HG03196 (cell line): ENCODE measurements around the gene S100A8.
"Not testable (repeated sequence)": the region's sequence is repeated elsewhere in the genome, so short reads cannot be mapped to it uniquely, and the experiment has no call there.

Experiments
- ATAC-seq: cut with Tn5 transposase; IDR thresholded peaks from one replicate; pipeline ENCODE4 v1.9.1; 2021; ENCODE audit not compliant: unreplicated experiment

Gene S100A8

DNA sequence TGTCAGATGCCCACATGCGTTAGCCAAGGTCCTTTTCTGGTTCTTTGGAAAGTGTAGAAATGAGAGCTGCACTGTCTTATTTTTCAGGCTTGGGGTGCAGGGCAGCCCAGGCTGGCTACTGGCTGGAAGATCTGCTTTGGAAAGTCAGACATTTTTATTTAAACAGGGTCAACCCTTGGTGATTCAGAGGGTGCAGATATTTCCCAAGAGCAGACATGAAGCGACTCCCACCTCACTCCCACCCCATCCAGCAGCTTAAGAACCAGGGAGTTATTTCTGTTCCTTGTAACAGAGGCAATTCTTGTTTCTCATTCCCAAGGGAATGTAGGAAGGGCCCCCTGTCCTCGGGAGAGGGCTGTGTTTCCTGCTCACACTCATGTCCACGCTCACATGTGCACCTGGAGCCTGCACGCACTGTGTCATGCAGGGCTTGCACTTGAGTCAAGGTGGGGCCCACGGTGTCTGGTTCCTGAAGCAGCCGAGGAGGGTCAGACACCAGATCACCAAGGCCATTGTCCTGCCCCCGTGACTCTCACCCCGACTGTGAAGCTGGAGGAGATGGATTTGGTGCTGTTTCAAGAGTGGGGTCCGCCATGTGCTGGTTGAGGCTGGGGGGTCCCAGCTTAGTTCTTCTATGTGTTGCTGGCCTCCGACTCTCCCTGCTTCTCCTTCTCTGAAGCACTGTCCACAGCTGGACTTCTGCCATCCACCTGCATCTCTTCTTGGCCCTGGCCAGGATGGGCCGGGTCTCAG lies 26.4 kb upstream of the S100A8 start:
- no peak for ATAC-seq

DNA sequence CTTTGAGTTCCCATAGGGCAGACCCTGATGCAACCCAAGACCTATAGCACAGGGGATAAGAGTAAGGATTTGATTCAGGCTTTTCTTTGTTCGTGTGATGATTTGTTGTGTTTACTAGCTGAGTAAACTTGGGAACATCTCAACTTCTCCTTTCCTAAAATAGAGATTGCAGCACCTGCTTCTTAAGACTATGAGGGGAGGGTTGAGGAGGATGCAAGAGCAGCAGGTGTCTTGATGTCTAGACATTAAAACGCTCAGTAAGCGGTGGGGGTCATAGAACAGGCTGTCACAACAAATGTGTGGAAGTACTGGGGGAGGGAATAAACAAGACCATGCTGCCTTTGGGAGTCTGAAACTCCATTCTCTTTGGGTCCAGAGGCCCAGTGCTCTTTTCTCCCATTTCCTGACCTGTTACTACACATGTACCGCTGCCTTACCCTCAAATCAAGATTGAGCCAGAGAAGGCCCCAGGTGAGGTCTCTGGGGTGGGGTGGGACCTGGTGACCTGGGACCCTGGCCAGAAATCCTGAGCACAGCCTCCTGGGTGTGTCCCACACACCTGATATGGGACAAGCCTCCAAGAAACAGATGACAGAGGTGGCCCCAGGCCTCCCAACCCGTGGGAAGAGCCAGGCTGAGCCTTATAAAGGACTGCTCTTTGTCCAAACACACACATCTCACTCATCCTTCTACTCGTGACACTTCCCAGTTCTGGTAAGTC lies 25.1 kb upstream of the S100A8 start, which contains the start of gene S100A7A:
TSS of gene S100A7A (plus strand) at position 671 of the 721 bp plus-strand sequence. CDS start 1,563 bp downstream, outside the sequence.
- no peak for ATAC-seq

DNA sequence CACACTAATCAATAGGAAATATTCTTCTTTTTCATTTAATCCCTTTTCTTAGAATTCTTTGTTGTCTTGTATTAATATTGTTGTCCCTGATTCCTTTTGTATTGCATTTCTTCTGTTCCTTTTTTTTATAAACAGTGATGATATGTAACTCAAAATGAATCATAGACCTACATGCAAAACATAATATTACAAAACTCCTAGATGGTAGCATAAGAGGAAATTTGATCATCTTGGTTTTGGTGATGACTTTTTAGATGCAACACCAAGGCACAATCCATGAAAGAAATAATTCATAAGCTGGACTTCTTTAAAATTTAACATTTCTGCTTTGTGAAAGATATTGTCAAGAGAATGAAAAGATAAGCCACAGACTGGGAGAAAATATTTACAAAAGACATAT lies 23.1 kb upstream of the S100A8 start:
- ATAC-seq: not testable (repeated sequence)

DNA sequence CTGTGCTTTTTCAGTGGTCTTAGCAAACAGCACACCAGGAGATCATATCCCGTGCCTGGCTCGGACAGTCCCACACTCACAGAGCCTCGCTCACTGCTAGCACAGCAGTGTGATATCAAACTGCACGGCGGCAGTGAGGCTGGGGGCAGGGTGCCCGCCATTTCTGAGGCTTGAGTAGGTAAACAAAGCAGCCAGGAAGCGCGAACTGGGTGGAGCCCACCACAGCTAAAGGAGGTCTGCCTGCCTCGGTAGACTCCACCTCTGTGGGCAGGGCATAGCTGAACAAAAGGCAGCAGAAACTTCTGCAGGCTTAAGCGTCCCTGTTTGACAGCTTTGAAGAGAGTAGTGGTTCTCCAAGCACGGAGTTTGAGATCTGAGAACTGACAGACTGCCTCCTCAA lies 16.4 kb upstream of the S100A8 start:
- ATAC-seq: not testable (repeated sequence)

DNA sequence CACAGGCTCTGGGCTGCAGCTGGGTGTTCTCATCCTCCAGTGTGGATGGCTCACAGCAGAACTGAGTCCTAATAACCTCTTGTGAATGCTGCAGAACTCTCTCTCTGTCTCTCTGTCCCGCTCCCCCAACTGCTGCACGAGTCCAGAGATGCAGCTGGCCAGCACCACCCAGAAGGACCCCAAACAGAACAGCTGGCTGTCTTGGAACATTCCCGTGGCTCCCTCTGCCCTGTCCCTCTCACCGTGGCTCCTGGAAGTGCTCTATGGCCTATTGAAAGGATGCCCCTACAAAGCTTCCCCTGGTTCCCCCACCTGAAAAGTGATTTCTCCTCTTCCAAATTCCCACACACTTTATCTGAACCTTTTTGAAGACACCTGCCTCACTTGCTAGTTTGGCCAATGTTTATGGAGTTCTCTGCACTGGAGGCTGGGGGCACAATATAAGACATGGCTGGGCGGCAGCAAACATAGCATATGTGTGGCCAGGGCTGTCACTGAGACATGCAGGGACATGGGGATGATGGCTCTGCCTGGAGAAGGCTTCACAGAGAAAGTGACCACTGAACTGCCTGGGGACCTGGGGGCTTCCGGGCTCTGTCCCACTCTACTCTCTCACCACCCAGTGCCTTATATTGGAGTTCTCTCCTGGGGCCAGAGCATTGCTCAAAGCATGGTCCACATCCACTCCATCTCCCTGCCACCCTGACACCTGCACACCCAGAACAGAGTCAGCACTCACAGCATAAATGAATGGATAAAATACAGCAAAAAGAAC lies 15.1 kb upstream of the S100A8 start:
- ATAC-seq: not testable (repeated sequence)

DNA sequence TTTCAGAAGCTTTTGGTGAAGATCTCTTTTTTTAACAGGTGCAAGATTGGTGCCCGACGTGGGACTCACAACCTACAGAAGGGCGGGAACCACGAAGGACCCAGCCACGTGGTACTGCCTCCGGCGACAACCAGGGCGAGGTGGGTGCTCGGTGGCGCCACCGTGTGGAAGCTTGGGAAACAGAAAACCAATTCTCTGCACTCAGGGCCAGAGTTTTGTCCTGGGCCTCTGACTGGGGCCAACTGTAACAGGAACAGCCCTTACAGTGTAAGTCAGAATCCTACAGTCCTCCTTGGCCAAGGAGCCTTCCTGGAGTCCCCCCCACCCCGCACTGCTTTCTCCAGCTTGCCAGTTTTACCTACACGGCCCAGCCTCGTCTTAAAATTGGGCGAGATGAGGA lies 13.9 kb upstream of the S100A8 start:
- no peak for ATAC-seq

DNA sequence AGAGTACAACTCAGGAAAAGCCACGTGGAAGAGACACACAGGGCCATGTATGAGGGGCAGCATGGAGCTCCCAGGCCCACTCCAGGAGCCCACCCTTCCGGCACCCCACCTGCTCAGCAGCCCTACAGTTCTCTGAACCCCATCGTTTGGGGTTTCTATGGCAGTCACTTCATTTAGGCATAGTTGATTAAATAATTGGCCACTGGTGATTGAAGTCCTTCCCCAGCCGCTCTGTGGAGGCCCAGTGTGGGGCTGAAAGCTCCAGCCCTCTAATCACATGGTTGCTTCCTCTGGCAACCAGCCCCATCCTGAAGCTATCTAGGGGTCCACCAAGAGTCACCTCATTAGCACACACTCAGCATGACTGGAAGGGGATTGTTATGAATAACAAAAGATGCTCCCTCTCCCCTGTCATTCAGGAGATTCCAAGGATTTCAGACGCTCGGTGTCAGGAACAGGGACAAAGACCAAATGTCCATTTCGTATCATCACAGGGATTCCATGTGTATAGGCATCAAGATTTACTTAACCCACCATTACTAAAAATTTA lies 13.3 kb upstream of the S100A8 start:
- ATAC-seq: no peak

DNA sequence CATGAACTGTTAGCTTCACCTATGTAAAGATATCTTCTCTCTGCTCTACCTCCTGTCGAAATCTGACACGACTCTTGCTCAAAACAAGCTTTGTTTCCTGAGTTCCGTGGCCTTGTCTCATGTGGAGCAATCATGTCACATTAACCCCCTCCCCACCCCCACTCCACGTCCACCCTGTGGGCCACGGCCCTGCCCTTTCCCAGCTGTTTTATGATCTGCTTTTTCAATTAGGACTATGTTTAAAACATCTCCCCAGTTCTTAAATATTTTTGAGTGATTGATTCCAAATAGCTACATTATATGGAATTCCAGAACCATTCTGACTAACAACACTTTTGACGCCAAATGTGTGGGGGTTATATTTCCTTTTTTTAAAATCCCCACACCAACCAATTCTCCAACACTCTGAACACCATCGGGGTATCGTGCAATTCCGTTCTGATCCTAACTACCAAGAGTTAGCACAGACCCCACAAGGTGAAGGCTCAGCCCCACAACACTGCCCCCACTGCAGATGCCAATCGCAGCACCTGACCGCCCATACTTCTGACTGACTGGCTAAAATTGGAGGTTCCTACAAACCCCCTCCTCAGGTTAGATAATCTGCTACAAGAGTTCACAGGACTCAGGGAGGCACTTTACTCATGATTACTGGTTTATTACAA lies 12.7 kb upstream of the S100A8 start:
- no peak for ATAC-seq

DNA sequence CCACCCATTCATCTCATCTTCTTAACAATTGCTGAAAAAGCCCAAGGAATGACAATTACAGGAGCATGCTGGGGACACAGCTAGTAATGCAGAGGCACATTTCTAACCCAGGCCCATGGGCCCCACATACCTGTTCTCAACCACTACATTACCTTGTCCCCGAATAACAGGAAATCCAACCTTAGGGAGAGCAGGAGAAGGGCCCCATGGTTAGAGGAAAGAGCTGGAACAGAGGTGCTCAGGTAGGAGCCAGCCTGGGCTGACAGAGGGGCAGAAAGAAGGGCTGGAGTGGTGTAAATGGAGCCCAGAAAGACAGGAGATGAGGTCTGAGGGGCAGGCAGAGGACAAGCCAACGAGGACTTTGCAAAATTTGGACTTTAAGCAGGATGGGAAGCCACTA lies 11.4 kb upstream of the S100A8 start:
- no peak for ATAC-seq

DNA sequence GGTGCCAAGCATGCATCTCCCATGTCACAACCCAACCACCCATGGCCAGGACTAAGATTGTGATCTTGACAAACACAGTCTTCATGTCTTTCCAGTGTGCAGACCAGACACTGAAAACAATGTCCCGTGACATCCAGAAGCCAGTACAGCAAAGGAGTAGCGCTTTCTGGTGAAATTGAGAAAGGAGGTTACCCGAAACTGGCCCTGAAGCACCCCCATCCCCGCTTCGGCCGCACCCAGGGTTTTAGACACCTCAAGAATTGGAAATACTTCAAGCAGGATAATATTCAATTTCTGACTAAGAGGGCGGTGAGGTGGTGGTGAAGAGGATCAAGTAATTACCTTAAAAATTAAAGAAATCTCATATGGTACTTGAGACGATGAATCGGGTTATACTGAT lies 10.6 kb upstream of the S100A8 start:
- no peak for ATAC-seq

DNA sequence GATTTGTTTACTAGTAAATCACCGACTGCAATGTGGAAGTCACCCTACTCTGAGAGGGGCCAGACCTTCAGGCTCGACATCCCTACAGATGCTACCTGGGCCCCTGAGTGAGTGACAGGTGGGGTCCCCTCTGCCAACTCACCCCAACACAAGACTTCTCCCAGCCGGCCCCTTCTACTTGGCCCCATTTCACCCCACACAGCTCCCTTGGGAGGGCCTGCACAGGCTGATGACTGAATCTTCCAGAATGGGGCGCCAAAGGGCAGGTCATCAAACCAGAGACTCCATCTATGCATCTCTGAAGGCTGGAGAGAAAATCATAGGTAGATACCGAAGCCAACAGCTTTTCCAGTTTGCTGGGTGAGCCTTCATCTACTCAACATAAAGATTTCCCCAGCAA lies 9.4 kb upstream of the S100A8 start:
- ATAC-seq: no peak

DNA sequence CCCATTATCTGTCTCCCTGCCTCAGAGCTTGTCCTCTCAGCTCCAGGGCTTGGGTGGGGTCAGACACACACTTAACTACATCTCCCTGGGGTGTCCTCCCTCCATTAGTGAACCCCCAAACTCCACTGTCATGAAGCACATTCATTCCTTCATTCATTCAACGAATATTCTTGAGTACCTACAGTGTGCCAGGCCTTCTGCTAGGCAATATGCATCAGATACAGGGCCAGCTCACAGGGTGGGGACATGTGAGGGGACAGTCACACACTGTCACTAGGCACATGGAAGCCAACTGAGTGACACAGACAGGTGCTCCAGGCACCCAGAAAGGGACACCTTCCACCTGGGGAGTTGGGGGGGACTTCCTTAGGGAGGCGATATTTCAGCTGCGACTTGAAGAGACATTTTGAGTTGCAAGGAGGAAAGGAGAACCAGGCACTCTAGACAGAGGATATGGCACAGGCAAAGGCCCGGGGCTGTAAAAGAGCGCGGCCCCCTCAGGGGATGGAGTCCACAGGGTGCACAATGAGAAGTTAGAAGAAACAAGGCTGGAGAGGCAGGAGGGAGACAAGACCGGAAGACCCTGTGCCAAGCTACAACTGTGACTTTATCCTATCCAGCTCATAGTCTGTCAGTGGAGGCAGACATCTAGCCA lies 8.7 kb upstream of the S100A8 start:
- no peak for ATAC-seq

DNA sequence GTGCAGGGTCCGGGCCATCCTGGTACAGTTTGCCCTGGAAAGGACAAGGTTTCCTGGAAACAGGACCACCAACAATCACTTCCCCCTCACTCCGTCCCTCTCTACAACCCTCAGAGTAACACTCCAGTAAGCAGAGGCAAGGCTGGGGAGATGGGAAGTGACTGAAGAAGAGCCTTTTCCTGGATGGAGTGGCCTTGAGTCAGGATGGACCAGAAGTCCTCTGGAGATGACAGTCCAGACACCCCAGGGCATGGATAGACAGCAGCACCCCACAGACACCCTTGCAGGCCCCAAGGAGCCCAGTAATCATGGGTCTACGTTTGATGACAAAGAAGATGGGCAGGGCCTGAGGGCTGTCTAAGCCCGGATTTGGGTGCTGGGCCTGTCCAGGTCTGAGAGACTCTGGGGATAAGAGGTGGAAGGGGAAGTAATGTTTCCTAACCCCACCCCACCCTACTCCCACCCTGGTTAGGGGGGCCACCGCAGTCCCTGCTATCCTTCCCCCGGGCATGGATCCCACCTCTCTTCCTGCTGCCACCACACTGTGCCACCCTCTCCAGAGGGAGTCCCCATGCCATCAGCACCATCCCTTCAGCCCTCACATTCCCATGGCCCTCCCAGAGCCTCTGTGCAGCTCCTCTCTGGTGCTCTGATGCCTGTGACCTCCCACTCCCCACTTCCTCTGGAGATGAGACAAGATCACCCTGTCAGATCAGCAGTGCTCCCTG lies 7.2 kb upstream of the S100A8 start:
- ATAC-seq: no peak

DNA sequence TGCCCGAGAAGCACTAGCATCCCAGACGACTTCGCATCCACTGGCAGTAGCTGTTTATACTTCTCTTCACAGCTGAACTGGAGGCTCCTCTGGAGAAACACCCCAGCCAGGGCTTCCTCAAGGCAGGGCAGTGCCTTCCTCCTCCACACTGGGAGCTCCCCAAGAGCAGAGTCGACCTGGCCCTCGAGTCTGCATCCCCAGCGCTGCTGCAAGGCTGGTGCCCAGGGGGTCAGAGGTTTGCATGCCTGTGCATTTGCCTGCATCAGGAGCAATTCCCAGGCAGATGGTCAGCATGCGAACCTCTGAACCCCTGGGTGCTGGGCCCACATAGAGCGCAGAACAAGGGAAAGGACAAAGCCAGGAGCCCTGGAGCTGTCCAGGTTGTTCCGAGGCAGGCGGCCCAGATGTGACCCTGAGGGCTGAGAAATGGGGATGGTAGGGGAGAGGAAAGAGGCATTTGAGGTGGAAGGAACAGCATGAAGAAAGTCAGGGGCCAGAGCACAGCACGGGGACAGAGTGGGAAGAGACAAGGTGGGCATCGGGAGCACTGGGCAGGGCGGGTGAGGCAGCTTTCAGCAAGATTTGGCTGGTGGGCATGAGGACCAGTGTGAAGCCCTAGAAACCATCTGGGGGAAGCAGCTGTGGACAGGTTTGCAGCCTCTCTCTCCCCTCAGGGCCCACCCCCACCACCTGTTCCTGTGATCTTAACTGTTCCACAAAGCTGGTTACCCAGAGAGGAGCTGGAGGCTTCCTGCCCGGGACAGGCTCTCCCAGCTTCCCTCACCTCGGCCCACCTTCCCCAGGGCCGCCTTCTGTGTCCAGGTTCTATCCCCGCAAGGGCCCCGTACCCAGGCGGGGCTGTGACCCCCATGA lies 6.4 kb upstream of the S100A8 start:
- ATAC-seq: no peak

DNA sequence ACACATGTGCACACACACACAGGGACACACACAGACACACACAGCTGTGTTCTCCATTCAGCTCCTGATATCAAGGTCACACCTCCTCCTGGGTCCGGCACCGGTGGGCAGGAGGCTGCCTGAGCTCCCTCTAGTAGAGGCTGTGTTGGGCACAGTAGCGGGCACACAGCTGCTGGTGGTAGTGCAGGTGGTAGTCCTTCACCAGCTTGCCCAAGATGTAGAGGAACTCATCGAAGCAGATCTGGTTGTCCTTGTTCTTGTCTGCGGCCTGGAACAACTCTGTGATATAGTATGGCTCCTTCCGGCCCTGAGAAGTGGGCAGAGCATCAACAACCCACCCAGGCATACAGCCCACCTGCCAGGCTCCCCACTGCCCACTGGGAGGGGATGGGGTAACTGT lies 5.6 kb upstream of the S100A8 start:
- no peak for ATAC-seq

DNA sequence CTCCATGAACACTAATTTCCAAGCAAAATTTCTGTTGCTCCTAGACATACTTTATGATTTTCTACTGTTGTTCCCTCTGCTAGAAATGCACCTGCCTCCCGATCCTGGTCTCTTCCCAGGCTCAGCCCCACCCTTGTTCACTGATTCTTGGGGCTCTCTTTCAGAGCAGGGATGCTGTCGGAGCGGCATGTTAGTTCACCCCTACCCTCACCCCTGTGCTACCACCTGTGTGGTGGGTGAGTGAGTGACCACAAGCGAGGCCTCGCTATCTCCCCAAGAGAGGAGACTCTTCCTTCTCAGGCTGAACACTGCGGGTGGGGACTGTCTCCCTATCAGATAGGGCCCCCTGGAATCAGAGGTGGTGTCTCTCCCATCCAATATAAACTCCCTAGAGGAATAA lies 4.9 kb upstream of the S100A8 start:
- no peak for ATAC-seq

DNA sequence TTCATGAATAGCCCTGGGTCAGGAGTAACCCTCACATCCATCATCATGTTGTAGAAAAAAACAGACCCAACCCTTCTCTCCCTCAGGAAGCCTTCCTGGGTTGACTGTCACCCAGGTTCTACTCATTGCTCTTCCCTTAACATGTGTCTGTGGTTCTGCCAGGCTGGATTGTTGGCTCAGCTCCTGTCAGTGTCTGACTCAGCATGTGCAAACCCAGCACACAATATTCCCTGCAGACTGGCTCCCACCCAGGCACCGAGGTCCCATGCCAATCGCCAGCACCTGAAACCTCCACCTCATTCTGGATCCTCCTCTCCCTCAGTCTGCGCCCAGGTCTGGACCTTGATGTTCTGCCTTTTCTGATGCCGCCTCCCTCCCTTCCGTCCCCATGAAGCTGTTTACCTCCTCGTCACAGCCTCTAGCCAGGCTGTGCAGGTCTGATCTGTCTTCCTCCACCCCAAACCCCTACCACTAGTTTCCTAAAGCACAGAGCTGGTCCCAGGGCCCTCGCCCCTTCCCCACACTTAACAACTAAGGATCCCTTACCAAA lies 4.3 kb upstream of the S100A8 start:
- no peak for ATAC-seq

DNA sequence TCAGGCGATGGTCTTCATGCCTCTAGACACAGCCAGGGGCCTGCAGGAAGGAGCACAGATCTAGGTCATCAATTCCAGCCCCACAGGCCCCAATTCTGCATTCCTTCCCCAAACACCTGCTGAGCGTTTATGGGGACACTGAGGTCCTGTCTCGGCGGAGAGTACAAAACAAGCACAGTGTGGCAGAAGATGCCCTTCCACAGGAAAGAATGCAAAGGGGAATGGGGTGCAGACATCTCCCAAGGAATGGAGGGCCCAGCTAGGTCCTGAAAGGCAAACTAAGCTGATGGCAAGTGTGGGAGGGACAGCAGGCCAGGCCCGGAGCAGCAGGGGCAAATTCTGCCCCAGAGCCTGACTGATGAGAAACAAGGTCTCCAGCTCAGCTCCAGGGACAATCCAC lies 3.5 kb upstream of the S100A8 start:
- no peak for ATAC-seq

DNA sequence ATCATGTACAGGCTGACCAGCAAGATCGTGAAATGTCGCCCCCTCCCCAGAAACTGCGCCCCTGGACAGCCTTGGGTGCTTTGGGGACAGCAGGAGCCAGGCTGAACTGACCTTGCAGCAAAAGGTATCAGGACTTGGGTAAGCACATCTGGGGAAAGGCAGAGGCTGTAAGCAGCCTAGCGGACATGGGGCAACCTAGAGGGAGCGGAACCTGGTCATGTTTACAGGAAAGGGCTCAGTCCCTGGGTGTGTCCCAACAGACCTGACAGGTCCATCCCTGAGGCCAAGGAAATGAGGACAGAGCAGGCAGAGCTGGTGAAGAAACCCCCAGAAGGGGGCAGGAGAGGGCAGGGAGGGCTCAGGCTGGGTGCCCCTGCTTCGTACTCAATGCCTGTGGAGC lies 3.1 kb upstream of the S100A8 start:
- ATAC-seq: no peak
